NCI-H2171 treated with DMSO at 0.1 percent for 48 hours (cell line): Measurements from ENCODE around the gene SLC25A24.
"Not testable (repeated sequence)": the region's sequence is repeated elsewhere in the genome, so short reads cannot be mapped to it uniquely, and the experiment has no call there.

ENCODE experiments used
- DNase-seq: peaks from one replicate; lab custom pipeline; 2025; lab: John Stamatoyannopoulos, UW

The SLC25A24 gene

GRCh38 chr1:108194051-108194450, 6.1 kb downstream of the SLC25A24 start:
- DNase-seq = no peak

GRCh38 chr1:108193333-108193732, 6.8 kb downstream of the SLC25A24 start:
- DNase-seq = no peak

GRCh38 chr1:108192581-108192980, 7.6 kb downstream of the SLC25A24 start:
- no peak for DNase-seq

GRCh38 chr1:108190686-108191416, 9.3 kb downstream of the SLC25A24 start:
- peak; percentile 75 for DNase-seq

- DNase-seq = no peak
Measured at GRCh38 chr1:108190001-108190634, 10.0 kb downstream of the SLC25A24 start.

GRCh38 chr1:108188801-108189200, 11.3 kb downstream of the SLC25A24 start:
- DNase-seq = no peak

- no peak for DNase-seq
Measured at GRCh38 chr1:108182959-108183700, 17.0 kb downstream of the SLC25A24 start.

GRCh38 chr1:108179018-108179417, 21.1 kb downstream of the SLC25A24 start:
- no peak for DNase-seq

- not testable (repeated sequence) for DNase-seq
Measured at GRCh38 chr1:108162409-108162808, 37.7 kb downstream of the SLC25A24 start.

GRCh38 chr1:108159951-108160350, 40.2 kb downstream of the SLC25A24 start:
- not testable (repeated sequence) for DNase-seq

GRCh38 chr1:108158893-108159453, 41.2 kb downstream of the SLC25A24 start:
- no peak for DNase-seq

- DNase-seq = no peak
Measured at GRCh38 chr1:108154314-108154713, 45.8 kb downstream of the SLC25A24 start.

- no peak for DNase-seq
Measured at GRCh38 chr1:108152782-108153222, 47.3 kb downstream of the SLC25A24 start.

GRCh38 chr1:108151548-108151947, 48.6 kb downstream of the SLC25A24 start:
- no peak for DNase-seq

GRCh38 chr1:108149796-108150467, 50.2 kb downstream of the SLC25A24 start:
- DNase-seq = no peak

- not testable (repeated sequence) for DNase-seq
Measured at GRCh38 chr1:108144569-108144968, 55.6 kb downstream of the SLC25A24 start.

GRCh38 chr1:108142773-108143394, 57.3 kb downstream of the SLC25A24 start:
- no peak for DNase-seq

- no peak for DNase-seq
Measured at GRCh38 chr1:108142258-108142657, 57.9 kb downstream of the SLC25A24 start.

GRCh38 chr1:108141621-108142020, 58.5 kb downstream of the SLC25A24 start:
- no peak for DNase-seq

GRCh38 chr1:108140936-108141335, 59.2 kb downstream of the SLC25A24 start:
- DNase-seq = no peak

GRCh38 chr1:108140177-108140576, 60.0 kb downstream of the SLC25A24 start:
- DNase-seq = no peak
